ENCODE data around the gene PIK3CB. TPM values are rescaled to one million over a fixed set of nuclear protein-coding genes. Genes with fewer than 3 reads are reported as not detected.

The PIK3CB gene
- total RNA-seq, 1 donor from 2014 or later, result 44.6 TPM

DNA sequence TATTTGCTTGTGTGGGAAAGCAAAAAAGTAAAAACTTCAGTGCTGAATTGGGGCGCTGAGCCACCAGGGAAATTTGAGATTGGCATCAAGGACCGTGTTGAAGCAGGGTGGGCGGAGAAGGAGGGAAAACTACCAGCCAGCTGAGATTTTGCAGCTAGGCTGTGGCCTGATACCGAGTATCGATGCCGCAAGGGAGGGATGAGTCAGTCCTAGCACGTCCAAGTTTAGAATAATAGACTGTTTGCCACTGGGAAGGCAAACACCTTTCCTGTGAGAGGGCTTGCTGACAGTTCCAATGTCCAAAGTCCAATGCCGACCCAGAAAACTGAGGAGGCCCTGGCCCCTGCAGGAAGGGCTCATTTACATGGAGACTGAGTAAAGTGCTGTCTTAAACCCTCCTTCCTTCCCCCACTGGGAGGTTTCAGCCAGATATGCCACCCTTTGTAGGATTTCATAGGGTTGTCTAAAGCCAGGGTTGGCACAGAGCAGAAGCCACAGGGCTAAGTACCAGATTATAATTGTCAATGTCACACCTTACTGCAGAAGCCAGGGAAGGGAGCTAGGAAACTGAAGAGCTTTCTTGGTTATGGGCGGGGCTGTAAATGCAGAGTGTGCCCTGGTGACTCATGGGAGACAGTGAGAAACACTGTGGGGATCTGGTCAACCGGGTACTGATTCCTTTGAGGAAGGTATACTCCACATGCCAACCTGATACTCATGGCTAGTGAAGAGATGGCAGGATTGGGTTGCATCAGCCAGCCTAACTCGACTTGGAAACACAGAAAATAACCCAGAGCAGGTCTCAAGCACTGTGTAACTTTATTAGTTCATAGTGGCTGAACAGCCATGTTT is 28.4 kb upstream of the PIK3CB start:
- Histone ChIP-seq H3K36me3 (no peaks in the 10 kb centered on the region), H3K4me3 (no peak overlapping the region), H3K4me1 (peaks cover 16% of the 10 kb centered on the region), H3K27me3 (ENCODE audit: low read depth) (no peaks in the 10 kb centered on the region), H3K9me3 (no peaks in the 10 kb centered on the region), H3K27ac (peak overlapping the region; percentile 47)
- intact Hi-C loops (cut with DNase I), result no loop called here
- ATAC-seq, result peak; percentile 70 to 86
- TF ChIP-seq, protein P1, sequence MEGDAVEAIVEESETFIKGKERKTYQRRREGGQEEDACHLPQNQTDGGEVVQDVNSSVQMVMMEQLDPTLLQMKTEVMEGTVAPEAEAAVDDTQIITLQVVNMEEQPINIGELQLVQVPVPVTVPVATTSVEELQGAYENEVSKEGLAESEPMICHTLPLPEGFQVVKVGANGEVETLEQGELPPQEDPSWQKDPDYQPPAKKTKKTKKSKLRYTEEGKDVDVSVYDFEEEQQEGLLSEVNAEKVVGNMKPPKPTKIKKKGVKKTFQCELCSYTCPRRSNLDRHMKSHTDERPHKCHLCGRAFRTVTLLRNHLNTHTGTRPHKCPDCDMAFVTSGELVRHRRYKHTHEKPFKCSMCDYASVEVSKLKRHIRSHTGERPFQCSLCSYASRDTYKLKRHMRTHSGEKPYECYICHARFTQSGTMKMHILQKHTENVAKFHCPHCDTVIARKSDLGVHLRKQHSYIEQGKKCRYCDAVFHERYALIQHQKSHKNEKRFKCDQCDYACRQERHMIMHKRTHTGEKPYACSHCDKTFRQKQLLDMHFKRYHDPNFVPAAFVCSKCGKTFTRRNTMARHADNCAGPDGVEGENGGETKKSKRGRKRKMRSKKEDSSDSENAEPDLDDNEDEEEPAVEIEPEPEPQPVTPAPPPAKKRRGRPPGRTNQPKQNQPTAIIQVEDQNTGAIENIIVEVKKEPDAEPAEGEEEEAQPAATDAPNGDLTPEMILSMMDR (IDR thresholded peaks at IDR 0.05), result no peak
- no peak for DNase-seq

DNA sequence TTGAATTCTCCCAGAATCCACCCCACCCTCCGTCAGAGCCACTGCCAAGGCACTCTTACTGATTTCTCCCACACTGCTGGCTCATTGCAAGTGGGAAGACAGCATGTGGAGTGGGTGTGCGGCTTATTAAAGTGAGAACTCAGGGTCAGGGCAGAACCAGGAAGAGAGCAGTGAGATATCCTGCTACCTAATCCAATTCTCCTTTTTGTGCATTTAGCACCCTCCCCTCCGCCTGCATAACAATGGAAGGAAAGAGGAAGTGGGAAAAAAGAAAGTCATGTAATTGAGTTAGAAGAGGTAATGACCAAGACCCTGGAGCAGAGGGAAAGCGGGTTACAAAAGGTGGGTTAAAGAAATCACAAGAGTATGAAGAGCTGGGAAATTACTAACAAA is 27.8 kb upstream of the PIK3CB start:
- Histone ChIP-seq H3K4me3 (no peak overlapping the region), H3K27ac (peak overlapping the region; percentile 47), H3K27me3 (ENCODE audit: low read depth) (no peaks in the 10 kb centered on the region), H3K36me3 (no peaks in the 10 kb centered on the region), H3K4me1 (peaks cover 16% of the 10 kb centered on the region), H3K9me3 (no peaks in the 10 kb centered on the region)
- ATAC-seq, result peak; percentile 81 to 83
- TF ChIP-seq, protein P1 (IDR thresholded peaks at IDR 0.05), result no peak
- intact Hi-C loops (cut with DNase I), result no loop called here
- no peak for DNase-seq

DNA sequence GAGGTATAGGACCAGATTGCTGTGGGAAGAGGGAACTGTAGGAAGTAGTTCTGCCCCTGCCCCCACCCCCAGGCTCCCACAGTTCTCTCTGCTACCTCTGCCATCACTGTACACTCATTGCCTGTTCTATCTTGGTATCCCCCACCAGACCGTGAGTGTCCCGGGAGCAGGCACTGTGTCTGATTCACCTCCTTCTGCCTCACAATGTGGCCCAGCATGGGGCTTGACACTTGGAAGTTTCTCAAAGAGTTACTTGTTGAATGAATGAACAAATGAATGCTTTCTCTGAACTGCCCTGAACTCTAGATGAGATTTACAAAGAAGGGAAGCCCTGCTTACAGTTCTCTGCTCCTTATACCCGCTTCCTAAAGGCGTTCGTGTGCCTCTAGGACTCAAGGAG is 27.1 kb upstream of the PIK3CB start:
- H3K36me3 ChIP-seq, result no peaks in the 10 kb centered on the region
- no peaks in the 10 kb centered on the region for H3K27me3 ChIP-seq (ENCODE audit: low read depth)
- intact Hi-C loops (cut with DNase I), result no loop called here
- no peaks in the 10 kb centered on the region for H3K9me3 ChIP-seq
- H3K4me3 ChIP-seq, result no peak overlapping the region
- TF ChIP-seq, protein P1 (IDR thresholded peaks at IDR 0.05), result no peak
- ATAC-seq, result peak in 1 of 2 donors; percentile 10
- H3K4me1 ChIP-seq, result peaks cover 16% of the 10 kb centered on the region
- DNase-seq, result no peak
- no peak overlapping the region for H3K27ac ChIP-seq

DNA sequence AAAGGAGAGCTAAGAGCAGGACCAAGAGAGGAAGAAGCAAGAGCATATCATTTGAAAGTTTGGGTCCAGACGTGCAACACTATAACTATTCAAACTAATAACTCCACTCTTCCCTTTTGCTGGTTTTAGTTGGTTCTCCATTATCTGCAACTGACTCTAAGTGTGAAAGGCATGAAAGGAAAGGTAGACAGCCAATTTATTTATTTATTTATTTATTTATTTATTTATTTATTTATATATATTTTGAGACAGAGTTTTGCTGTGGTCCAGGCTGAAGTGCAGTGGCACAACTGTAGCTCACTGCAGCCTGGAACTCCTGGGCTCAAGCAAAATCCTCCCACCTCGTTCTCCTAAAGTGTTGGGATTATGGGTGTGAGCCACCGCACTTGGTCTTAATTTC is 22.1 kb upstream of the PIK3CB start:
- no peaks in the 10 kb centered on the region for H3K4me1 ChIP-seq
- ATAC-seq (no peak), DNase-seq (no peak)
- no peaks in the 10 kb centered on the region for H3K9me3 ChIP-seq
- no peak overlapping the region for H3K4me3 ChIP-seq
- H3K27me3 ChIP-seq (ENCODE audit: low read depth), result no peaks in the 10 kb centered on the region
- TF ChIP-seq, protein P1 (IDR thresholded peaks at IDR 0.05), result no peak
- intact Hi-C loops (cut with DNase I), result no loop called here
- H3K36me3 ChIP-seq, result no peaks in the 10 kb centered on the region
- no peak overlapping the region for H3K27ac ChIP-seq

DNA sequence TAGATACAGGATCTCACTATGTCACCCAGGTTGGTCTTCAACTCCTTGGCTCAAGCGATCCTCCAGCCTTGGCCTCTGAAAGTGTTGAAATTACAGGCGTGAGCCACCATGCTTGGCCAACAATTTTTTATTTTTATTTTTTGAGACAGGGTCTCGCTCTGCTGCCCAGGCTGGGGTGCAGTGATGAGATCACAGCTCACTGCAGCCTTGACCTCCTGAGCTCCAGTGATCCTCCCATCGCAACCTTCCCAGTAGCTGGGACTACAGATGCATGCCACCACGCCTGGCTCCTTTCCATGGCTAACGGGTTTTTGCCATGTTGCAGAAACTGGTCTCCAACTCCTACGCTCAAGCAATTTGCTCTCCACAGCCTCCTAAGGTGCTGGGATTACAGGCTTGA is 20.2 kb upstream of the PIK3CB start:
- no peaks in the 10 kb centered on the region for H3K27me3 ChIP-seq (ENCODE audit: low read depth)
- H3K9me3 ChIP-seq, result no peaks in the 10 kb centered on the region
- ATAC-seq (no peak), DNase-seq (no peak)
- no peaks in the 10 kb centered on the region for H3K36me3 ChIP-seq
- no peaks in the 10 kb centered on the region for H3K4me1 ChIP-seq
- intact Hi-C loops (cut with DNase I), result no loop called here
- no peak overlapping the region for H3K27ac ChIP-seq
- TF ChIP-seq, protein P1 (IDR thresholded peaks at IDR 0.05), result no peak
- no peak overlapping the region for H3K4me3 ChIP-seq

Data from lower lobe of right lung (tissue), 2 donors.